ENCODE data around the gene FKBP5. TPM values are rescaled to one million over a fixed set of nuclear protein-coding genes. Genes with fewer than 3 reads are reported as not detected.

Gene FKBP5
- total and polyA plus RNA-seq, 2 experiments from 2014 or later = 73.6 to 254 TPM

DNA sequence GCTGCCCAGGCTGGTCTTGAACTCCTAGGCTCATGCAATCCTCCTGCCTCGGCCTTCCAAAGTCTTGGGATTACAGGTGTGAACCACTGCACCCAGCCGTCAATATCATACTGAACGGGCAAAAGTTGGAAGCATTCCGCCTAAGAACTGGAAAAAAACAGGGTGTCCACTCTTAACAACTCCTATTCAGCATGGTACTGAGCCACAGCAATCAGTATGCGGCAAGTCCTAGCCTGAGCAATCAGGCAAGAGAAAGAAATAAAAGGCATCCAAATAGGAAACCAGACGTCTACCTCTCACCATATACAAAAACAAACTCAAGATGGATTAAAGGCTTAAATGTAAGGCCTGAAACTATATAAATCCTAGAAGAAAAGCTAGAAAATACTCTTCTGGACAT, 83.1 kb downstream of the FKBP5 start:
- Histone ChIP-seq H3K4me3 (no peak overlapping the region), H3K36me3 (replicated peaks; ENCODE audit: insufficient read depth, low read depth) (no peaks in the 10 kb centered on the region), H3K27ac (no peak overlapping the region), H4K20me1 (ENCODE audit: insufficient read depth, poor library complexity, severe bottlenecking) (no peaks in the 10 kb centered on the region), H3K4me2 (no peak overlapping the region), H3K79me2 (no peaks in the 10 kb centered on the region), H3K27me3 (no peaks in the 10 kb centered on the region), H3K9me2 (replicated peaks; ENCODE audit: insufficient read depth) (no peaks in the 10 kb centered on the region), H3K4me1 (ENCODE audit: insufficient read depth) (peaks cover 28% of the 10 kb centered on the region), H3K9me3 (ENCODE audit: low read depth) (no peaks in the 10 kb centered on the region), H2AFZ (no peak overlapping the region)
- no peak for DNase-seq (ENCODE audit: low spot score)
- TF ChIP-seq EZH2 (IDR thresholded peaks at IDR 0.05; ENCODE audit: borderline replicate concordance) (no peak), CTCF (IDR thresholded peaks at IDR 0.05; ENCODE audit: poor library complexity) (no peak), EZH2phosphoT487 (IDR thresholded peaks at IDR 0.05; ENCODE audit: low read depth, severe bottlenecking, unreplicated experiment) (no peak)
- whole genome bisulfite sequencing (ENCODE audit: low lambda C conversion rate, missing lambda C conversion rate) = 93% methylated on average over 6 of the region's 6 CpGs

GRCh38 chr6:35603326-35604202, 85.2 kb downstream of the FKBP5 start:
- H3K4me1 ChIP-seq (ENCODE audit: insufficient read depth) = peaks cover 35% of the 10 kb centered on the region
- peak overlapping the region; percentile 46 for H3K4me2 ChIP-seq
- 96% methylated on average over 9 of the region's 9 CpGs for WGBS (ENCODE audit: low lambda C conversion rate, missing lambda C conversion rate)

GRCh38 chr6:35602133-35602946, 86.4 kb downstream of the FKBP5 start:
- H2AFZ ChIP-seq = no peak overlapping the region
- H3K4me3 ChIP-seq = no peak overlapping the region
- no peaks in the 10 kb centered on the region for H3K36me3 ChIP-seq (replicated peaks; ENCODE audit: insufficient read depth, low read depth)
- H3K4me2 ChIP-seq = peak overlapping the region; percentile 46
- H3K27ac ChIP-seq = peak overlapping the region; percentile 70
- 65% methylated on average over 6 of the region's 6 CpGs for WGBS (ENCODE audit: low lambda C conversion rate, missing lambda C conversion rate)
- H3K9me2 ChIP-seq (replicated peaks; ENCODE audit: insufficient read depth) = no peaks in the 10 kb centered on the region
- H3K4me1 ChIP-seq (ENCODE audit: insufficient read depth) = peaks cover 35% of the 10 kb centered on the region
- no peak for TF ChIP-seq EZH2 (IDR thresholded peaks at IDR 0.05; ENCODE audit: borderline replicate concordance)
- TF ChIP-seq CTCF (IDR thresholded peaks at IDR 0.05; ENCODE audit: poor library complexity) = no peak
- no peaks in the 10 kb centered on the region for H3K79me2 ChIP-seq
- H4K20me1 ChIP-seq (ENCODE audit: insufficient read depth, poor library complexity, severe bottlenecking) = no peaks in the 10 kb centered on the region
- DNase-seq (ENCODE audit: low spot score) = peak; percentile 39
- no peaks in the 10 kb centered on the region for H3K27me3 ChIP-seq
- H3K9me3 ChIP-seq (ENCODE audit: low read depth) = no peaks in the 10 kb centered on the region

More at GRCh38 chr6:35603326-35604202, 85.2 kb downstream of the FKBP5 start:
- Histone ChIP-seq H4K20me1 (ENCODE audit: insufficient read depth, poor library complexity, severe bottlenecking) (no peaks in the 10 kb centered on the region), H2AFZ (no peak overlapping the region), H3K27ac (peak overlapping the region; percentile 70), H3K9me3 (ENCODE audit: low read depth) (no peaks in the 10 kb centered on the region), H3K36me3 (replicated peaks; ENCODE audit: insufficient read depth, low read depth) (no peaks in the 10 kb centered on the region), H3K27me3 (no peaks in the 10 kb centered on the region), H3K4me3 (no peak overlapping the region), H3K79me2 (no peaks in the 10 kb centered on the region), H3K9me2 (replicated peaks; ENCODE audit: insufficient read depth) (no peaks in the 10 kb centered on the region)
- no peak for DNase-seq (ENCODE audit: low spot score)
- TF ChIP-seq EZH2 (IDR thresholded peaks at IDR 0.05; ENCODE audit: borderline replicate concordance) (no peak), CTCF (IDR thresholded peaks at IDR 0.05; ENCODE audit: poor library complexity) (no peak), EZH2phosphoT487 (IDR thresholded peaks at IDR 0.05; ENCODE audit: low read depth, severe bottlenecking, unreplicated experiment) (no peak)
